HCT116 (cell line): Measurements from ENCODE around the gene HS6ST3. TPM values are rescaled to one million over a fixed set of nuclear protein-coding genes. Genes with fewer than 3 reads are reported as not detected.

Experiments
- ATAC-seq: fragments of 200-7000 bp; cut with Tn5 transposase; 2 replicates; pipeline ENCODE4 v1.9.1; 2020; ENCODE audit warnings: mild to moderate bottlenecking, moderate library complexity
- BruUV-seq: library from RNA; stranded (reverse); fragments of 400-500 nt; replicated peaks from 2 replicates; lab custom pipeline; 2021; lab: Mats Ljungman, UMichigan
- CTCF ChIA-PET: fragments of 300-600 bp; sonication (Branson Sonifier 250); formaldehyde crosslinking; loops from one replicate; lab custom pipeline; 2021; ENCODE audit warnings: antibody characterized with exemption; lab: Charles Lee
- POLR2A ChIA-PET: fragments of 300-600, 350-600 bp; sonication (Branson Sonifier 250); formaldehyde crosslinking; loops from one replicate; lab custom pipeline; 2021; ENCODE audit warnings: antibody characterized with exemption; lab: Charles Lee
- RAD21 ChIA-PET, 2 experiments: fragments of 300-600 bp; sonication (Branson Sonifier 250); formaldehyde crosslinking; loops; one replicate each; lab custom pipeline; 2023; ENCODE audit warnings: low total read pairs in 2 of 2; ENCODE audit not compliant: uncharacterized antibody in 2 of 2, unreplicated experiment in 2 of 2, low non-redundant PET in 1 of 2; lab: Charles Lee
- DNase-seq: peaks from one replicate; pipeline ENCODE4 v3.0.0-alpha.2; 2010; ENCODE audit warnings: low read depth, low spot score
- H2AFZ ChIP-seq: fragments of 200-600 bp; shearing (Covaris generic), sonication (generic); 2 replicates; pipeline ENCODE4 v1.6.1; 2017; ENCODE audit warnings: low read depth, mixed run types, mixed read lengths, antibody characterized with exemption, low read length; ENCODE audit not compliant: poor library complexity, severe bottlenecking
- H3K27ac ChIP-seq: 2 replicates; pipeline ENCODE4 v1.5.1; 2012; ENCODE audit warnings: low read depth, low read length
- H3K27me3 ChIP-seq: fragments of 200-600 bp; sonication (generic); 2 replicates; pipeline ENCODE4 v1.6.1; 2016; ENCODE audit warnings: mixed run types, low read length, mixed read lengths; ENCODE audit not compliant: insufficient read depth
- H3K36me3 ChIP-seq, 2 experiments: fragments of 200-500 bp in 1 of 2; fragments of 200-600 bp in 1 of 2; sonication (Bioruptor generic) in 1 of 2; sonication (generic) in 1 of 2; 2 replicates each; pipeline versions ENCODE4 v1.5.1 to v1.6.1; 2014 to 2016; ENCODE audit warnings: low read length in 2 of 2, inconsistent platforms in 1 of 2, mixed read lengths in 1 of 2, mixed run types in 1 of 2; ENCODE audit not compliant: insufficient read depth in 2 of 2, control insufficient read depth in 1 of 2
- H3K4me1 ChIP-seq, 2 experiments: fragments of 200-600 bp in 1 of 2; sonication (generic) in 1 of 2; 2 replicates each; pipeline versions ENCODE4 v1.5.1 to v1.6.1; 2012 to 2017; ENCODE audit warnings: low read length in 2 of 2, inconsistent platforms in 1 of 2, mild to moderate bottlenecking in 1 of 2, mixed read lengths in 1 of 2, mixed run types in 1 of 2, moderate library complexity in 1 of 2; ENCODE audit not compliant: insufficient read depth in 2 of 2, control insufficient read depth in 1 of 2
- H3K4me2 ChIP-seq: fragments of 200-600 bp; sonication (generic); 2 replicates; pipeline ENCODE4 v1.6.1; 2017; ENCODE audit warnings: mixed run types, low read length, mixed read lengths
- H3K4me3 ChIP-seq, 2 experiments: fragments of 200-600 bp in 1 of 2; sonication (generic) in 1 of 2; replicated peaks in 1 of 2; 2 replicates each; pipeline ENCODE4 v1.5.1; 2011 to 2016; ENCODE audit warnings: low read length in 2 of 2, control low read depth in 1 of 2, low read depth in 1 of 2, mild to moderate bottlenecking in 1 of 2, mixed read lengths in 1 of 2, mixed run types in 1 of 2
- H3K79me2 ChIP-seq: fragments of 200-600 bp; sonication (generic); 2 replicates; pipeline ENCODE4 v1.6.1; 2017; ENCODE audit warnings: mild to moderate bottlenecking, mixed run types, low read length, moderate library complexity, mixed read lengths; ENCODE audit not compliant: insufficient read depth
- H3K9ac ChIP-seq: fragments of 200-600 bp; sonication (generic); 2 replicates; pipeline ENCODE4 v1.6.1; 2016; ENCODE audit warnings: low read length, mixed read lengths
- H3K9me2 ChIP-seq: fragments of 200-600 bp; sonication (generic), shearing (Covaris generic); 2 replicates; pipeline ENCODE4 v1.6.1; 2017; ENCODE audit warnings: mixed run types, mild to moderate bottlenecking, moderate library complexity; ENCODE audit not compliant: insufficient read depth
- H3K9me3 ChIP-seq, 2 experiments: fragments of 200-500 bp in 1 of 2; fragments of 200-600 bp in 1 of 2; sonication (Bioruptor generic) in 1 of 2; sonication (generic) in 1 of 2; 2 replicates each; pipeline ENCODE4 v1.6.1; 2014 to 2017; ENCODE audit warnings: low read length in 2 of 2, mixed read lengths in 2 of 2, inconsistent platforms in 1 of 2, low read depth in 1 of 2, mild to moderate bottlenecking in 1 of 2, mixed run types in 1 of 2, moderate library complexity in 1 of 2; ENCODE audit not compliant: control insufficient read depth in 1 of 2, insufficient read depth in 1 of 2
- H4K20me1 ChIP-seq: fragments of 200-600 bp; sonication (generic), shearing (Covaris generic); 2 replicates; pipeline ENCODE4 v1.6.1; 2017; ENCODE audit warnings: mixed run types, mild to moderate bottlenecking, moderate library complexity; ENCODE audit not compliant: insufficient read depth
- CBX3 ChIP-seq: IDR thresholded peaks from 2 replicates; pipeline ENCODE4 v1.6.1; 2012; ENCODE audit warnings: low read depth
- CEBPB ChIP-seq: IDR thresholded peaks from 2 replicates; pipeline ENCODE4 v1.6.1; 2012; ENCODE audit warnings: low read depth
- CTCF ChIP-seq, 3 experiments: fragments of 200-600 bp in 1 of 3; sonication (generic) in 1 of 3; IDR thresholded peaks in 2 of 3; conservative IDR thresholded peaks in 1 of 3; 2 replicates each; pipeline ENCODE4 v1.5.1; 2012 to 2017; ENCODE audit warnings: low read depth in 2 of 3, low read length in 2 of 3, antibody characterized with exemption in 1 of 3, borderline replicate concordance in 1 of 3, control low read depth in 1 of 3, mild to moderate bottlenecking in 1 of 3, mixed read lengths in 1 of 3, mixed run types in 1 of 3, moderate library complexity in 1 of 3; ENCODE audit not compliant: insufficient read depth in 1 of 3
- EGR1 ChIP-seq: IDR thresholded peaks from 2 replicates; pipeline ENCODE4 v1.6.1; 2012; ENCODE audit warnings: low read depth
- ELF1 ChIP-seq: IDR thresholded peaks from 2 replicates; pipeline ENCODE4 v1.6.1; 2012; ENCODE audit warnings: low read depth, borderline replicate concordance
- EZH2 ChIP-seq: fragments of 200-600 bp; sonication (generic); IDR thresholded peaks from 2 replicates; pipeline ENCODE4 v1.6.1; 2017; ENCODE audit warnings: antibody characterized with exemption, mixed run types
- EZH2phosphoT487 ChIP-seq: fragments of 200-600 bp; IDR thresholded peaks from 2 replicates; pipeline ENCODE4 v1.6.1; 2018; ENCODE audit warnings: antibody characterized with exemption, borderline replicate concordance
- FOSL1 ChIP-seq: IDR thresholded peaks from 2 replicates; pipeline ENCODE4 v1.6.1; 2012; ENCODE audit warnings: low read depth
- JUND ChIP-seq: IDR thresholded peaks from 2 replicates; pipeline ENCODE4 v1.6.1; 2012
- POLR2A ChIP-seq: IDR thresholded peaks from 2 replicates; pipeline ENCODE4 v1.7.0; 2011; ENCODE audit warnings: borderline replicate concordance; ENCODE audit not compliant: insufficient read depth, insufficient read length; ENCODE audit errors: extremely low read depth
- RAD21 ChIP-seq: IDR thresholded peaks from 2 replicates; pipeline ENCODE4 v1.6.1; 2012; ENCODE audit warnings: low read depth, mild to moderate bottlenecking
- SIN3A ChIP-seq: IDR thresholded peaks from 2 replicates; pipeline ENCODE4 v1.6.1; 2012; ENCODE audit warnings: low read depth
- SRF ChIP-seq: IDR thresholded peaks from 2 replicates; pipeline ENCODE4 v1.6.1; 2012; ENCODE audit warnings: low read depth
- ZFX ChIP-seq: fragments of 450-650 bp; IDR thresholded peaks from 2 replicates; pipeline ENCODE4 v1.6.1; 2017
- ZNF274 ChIP-seq: fragments of 200-500 bp; sonication (Bioruptor generic); IDR thresholded peaks from 2 replicates; pipeline ENCODE4 v1.6.1; 2014; ENCODE audit warnings: mild to moderate bottlenecking, low read depth, low read length, inconsistent platforms
- intact Hi-C: fragments of 100-400 bp; cut with micrococcal nuclease; formaldehyde crosslinking; loops from 2 replicates; pipeline ENCODE4 v1.10.0; 2022
- total RNA-seq: library from RNA; stranded (reverse); gene quantifications from one replicate; pipeline ENCODE4 v1.2.1, GENCODE V29; 2021; ENCODE audit not compliant: unreplicated experiment

The HS6ST3 gene
- total RNA-seq, 1 experiment from 2014 or later, result 0.10 TPM

GRCh38 chr13:96673825-96674224 lies 583.9 kb downstream of the HS6ST3 start:
- Histone ChIP-seq H4K20me1 (no peaks in the 10 kb centered on the region), H3K79me2 (no peaks in the 10 kb centered on the region), H3K27ac (no peak overlapping the region), H3K4me3 (no peak overlapping the region), H3K9me3 (no peaks in the 10 kb centered on the region), H3K4me2 (no peak overlapping the region), H3K4me1 (no peaks in the 10 kb centered on the region), H3K27me3 (no peaks in the 10 kb centered on the region), H3K9me2 (no peaks in the 10 kb centered on the region), H3K9ac (no peak overlapping the region), H2AFZ (no peak overlapping the region), H3K36me3 (no peaks in the 10 kb centered on the region)
- ATAC-seq, result no peak
- TF ChIP-seq EZH2 (no peak), JUND (no peak), ELF1 (no peak), SRF (no peak), CEBPB (no peak), CBX3 (no peak), FOSL1 (no peak), EGR1 (no peak), RAD21 (no peak), ZFX (no peak), CTCF (IDR thresholded peaks at IDR 0.05 in 2 of 3, conservative IDR thresholded peaks at IDR 0.05 in 1 of 3; ENCODE audit: borderline replicate concordance in 1 of 3, insufficient read depth in 1 of 3, low read depth in 2 of 3, low read length in 2 of 3) (no peak), POLR2A (no peak), SIN3A (no peak), ZNF274 (no peak), EZH2phosphoT487 (no peak)
- DNase-seq, result no peak
- RAD21 ChIA-PET, result no interaction called here
- intact Hi-C loops, result no loop called here
- CTCF ChIA-PET, result no interaction called here
- no TSS peak for BruUV-seq
- POLR2A ChIA-PET, result no interaction called here
